Heart left ventricle (tissue), 13 donors: Measurements from ENCODE around the gene NNAT.

ENCODE experiments used
- CTCF ChIP-seq, 12 donors: fragments of 200-600 bp; sonication (generic) in 4 of 12; IDR thresholded peaks; one replicate each; pipeline versions ENCODE4 v1.5.0 to v1.8.0; 2018 to 2022; ENCODE audit warnings: antibody characterized with exemption in 12 of 12, mild to moderate bottlenecking in 5 of 12
- POLR2A ChIP-seq, 2 donors: fragments of 450-650 bp; IDR thresholded peaks; one replicate each; pipeline ENCODE4 v1.6.1; 2017; ENCODE audit warnings: antibody characterized with exemption in 2 of 2, mild to moderate bottlenecking in 2 of 2, moderate library complexity in 2 of 2
- donor health status: ischemic (EF 13 %, LVEDD 7.1; RV severe dilation, severe dysfunction).
- donor health status: DM: no; HTN: yes; CAD: no.
- donor health status: DM: no; HTN: no; CAD: no.
- donor health status: ischemic (EF 25% LVEDD 6.9; RV normal size, moderate dysfunction).
- donor health status: ischemic (EF 25% LVEDD 5.7; RV mildly dilated, moderate dysfunction).
- donor health status: ischemic (EF 35%, LVEDD 5.7; RV mildly dilated, moderate dysfunction).
- donor health status: nonischemic (EF 11% LVEDD 7.7; RV severe dilation, severe dysfunction).
- donor health status: DM: yes; HTN: yes; CAD: no.
- donor health status: PGD.
- donor health status: ischemic (EF 29% LVEDD 5.4; RV normal size, mild dysfunction).
- donor health status: nonischemic (EF 23%, LVEDD 6.1; RV moderate dilation, normal function).

DNA sequence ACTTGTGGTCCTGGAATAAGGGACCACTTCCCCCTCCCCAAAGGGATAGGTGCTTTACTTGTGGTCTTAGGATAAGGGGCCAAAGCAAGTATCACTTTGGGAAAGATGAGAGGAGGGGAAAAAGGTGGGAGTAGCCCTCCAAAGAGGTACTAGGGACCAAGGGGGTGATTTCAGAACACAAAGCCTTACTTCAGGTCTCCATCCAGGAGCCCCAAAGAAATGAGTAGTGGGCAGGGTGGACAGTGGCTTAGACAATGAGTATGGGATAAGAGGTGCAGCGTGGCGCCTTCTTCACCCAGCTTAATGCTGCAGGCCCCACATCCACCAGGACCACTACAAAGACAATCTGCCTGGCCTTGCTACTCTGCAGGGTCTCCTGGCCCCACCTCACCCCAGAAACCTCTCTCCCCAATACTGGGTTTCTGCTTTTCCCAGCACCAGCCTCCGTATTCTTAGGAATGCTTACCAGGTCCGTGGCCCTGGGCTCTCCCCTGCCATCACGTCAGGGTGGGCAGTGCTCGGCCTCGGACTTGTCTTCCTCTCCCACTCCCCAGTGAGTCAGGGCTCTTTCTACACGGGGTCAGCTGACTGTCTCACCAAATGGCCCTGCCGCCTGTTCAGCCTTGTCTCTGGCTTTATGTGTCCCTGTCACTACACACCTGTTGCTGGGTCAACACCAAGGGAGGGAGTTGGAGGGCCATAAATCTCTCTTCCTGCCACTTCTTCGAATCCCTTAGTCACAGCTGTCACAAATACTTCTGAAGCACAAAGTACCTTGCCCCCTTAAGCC is 3.1 kb downstream of the NNAT start:
- no peak for TF ChIP-seq CTCF (IDR thresholded peaks at IDR 0.05)
- no peak for TF ChIP-seq POLR2A (IDR thresholded peaks at IDR 0.05)
